NCI-H1436 (cell line): Measurements from ENCODE around the gene ZCCHC14.
"Not testable (repeated sequence)": the region's sequence is repeated elsewhere in the genome, so short reads cannot be mapped to it uniquely, and the experiment has no call there.

Source experiments
- DNase-seq: peaks from one replicate; lab custom pipeline; 2025; lab: John Stamatoyannopoulos, UW

Gene ZCCHC14

GRCh38 chr16:87409781-87410180 lies 83.0 kb downstream of the ZCCHC14 start:
- DNase-seq = no peak

- DNase-seq = no peak
Measured at GRCh38 chr16:87409153-87409552, 83.7 kb downstream of the ZCCHC14 start.

- no peak for DNase-seq
Measured at GRCh38 chr16:87407511-87408112, 85.2 kb downstream of the ZCCHC14 start.

GRCh38 chr16:87406495-87407088 lies 86.2 kb downstream of the ZCCHC14 start:
- DNase-seq = no peak

GRCh38 chr16:87404764-87405625 lies 87.8 kb downstream of the ZCCHC14 start:
- no peak for DNase-seq

GRCh38 chr16:87395181-87395842 lies 97.5 kb downstream of the ZCCHC14 start:
- no peak for DNase-seq

GRCh38 chr16:87393680-87394055 lies 99.2 kb downstream of the ZCCHC14 start:
- DNase-seq = no peak

- DNase-seq = no peak
Measured at GRCh38 chr16:87392821-87393679, 99.8 kb downstream of the ZCCHC14 start.

GRCh38 chr16:87391950-87392820 lies 100.6 kb downstream of the ZCCHC14 start, which contains the start of gene MAP1LC3B:
TSS of gene MAP1LC3B (plus strand) at chr16:87392336. CDS start at chr16:87392428, 92 bp downstream.
- DNase-seq = peak; percentile 93

- no peak for DNase-seq
Measured at GRCh38 chr16:87391324-87391949, 101.4 kb downstream of the ZCCHC14 start.

- DNase-seq = no peak
Measured at GRCh38 chr16:87390641-87391323, 102.0 kb downstream of the ZCCHC14 start.

GRCh38 chr16:87389914-87390313 lies 102.9 kb downstream of the ZCCHC14 start:
- DNase-seq = not testable (repeated sequence)

GRCh38 chr16:87389245-87389644 lies 103.6 kb downstream of the ZCCHC14 start:
- DNase-seq = no peak

GRCh38 chr16:87388818-87389134 lies 104.0 kb downstream of the ZCCHC14 start:
- DNase-seq = no peak

GRCh38 chr16:87387942-87388817 lies 104.6 kb downstream of the ZCCHC14 start:
- peak; percentile 97 for DNase-seq

- DNase-seq = not testable (repeated sequence)
Measured at GRCh38 chr16:87384875-87385167, 108.0 kb downstream of the ZCCHC14 start.

- no peak for DNase-seq
Measured at GRCh38 chr16:87384162-87384874, 108.5 kb downstream of the ZCCHC14 start.

GRCh38 chr16:87383505-87384161 lies 109.2 kb downstream of the ZCCHC14 start, which contains the start of gene FBXO31:
TSS of gene FBXO31 (minus strand) at chr16:87383776. CDS start at chr16:87383744, 32 bp downstream.
- peak; percentile 85 for DNase-seq
